Lower leg skin (tissue), 4 donors: ENCODE measurements around the gene ARL5C. TPM values are rescaled to one million over a fixed set of nuclear protein-coding genes. Genes with fewer than 3 reads are reported as not detected.

ENCODE experiments used
- DNase-seq, 2 donors: peaks; one replicate each; pipeline ENCODE4 v3.0.0-alpha.2; 2019; ENCODE audit warnings: low spot score in 2 of 2
- H3K4me3 ChIP-seq: fragments of 200-600 bp; sonication (generic); 2 replicates; pipeline ENCODE4 v1.5.1; 2017; ENCODE audit warnings: mild to moderate bottlenecking, low read depth; ENCODE audit not compliant: poor library complexity, severe bottlenecking
- CTCF ChIP-seq, 3 donors: fragments of 450-650 bp; IDR thresholded peaks; one replicate each; pipeline ENCODE4 v1.5.1; 2016; ENCODE audit warnings: antibody characterized with exemption in 3 of 3, mild to moderate bottlenecking in 3 of 3, moderate library complexity in 2 of 3
- POLR2A ChIP-seq, 2 donors: fragments of 450-650 bp; IDR thresholded peaks; one replicate each; pipeline ENCODE4 v1.6.1; 2016 to 2017; ENCODE audit warnings: antibody characterized with exemption in 2 of 2, mild to moderate bottlenecking in 1 of 2, moderate library complexity in 1 of 2
- WGBS, 2 donors: methylation state at CpG; one replicate each; pipeline ENCODE4 v1.1.5; 2018; 5-methylcytosine and 5-hydroxymethylcytosine counted together
- intact Hi-C: fragments of 100-400 bp; cut with DNase I; formaldehyde crosslinking; loops from one replicate; pipeline ENCODE4 v1.15.0; 2023; ENCODE audit warnings: low total_unique reads
- total RNA-seq, 4 donors: library from RNA; depleted of rRNA; stranded (reverse); fragments of >200 nt; gene quantifications; one replicate each; pipeline ENCODE4 v1.1.0, GENCODE V29; 2016

The ARL5C gene
- total RNA-seq, 4 donors from 2014 or later, result not detected

DNA sequence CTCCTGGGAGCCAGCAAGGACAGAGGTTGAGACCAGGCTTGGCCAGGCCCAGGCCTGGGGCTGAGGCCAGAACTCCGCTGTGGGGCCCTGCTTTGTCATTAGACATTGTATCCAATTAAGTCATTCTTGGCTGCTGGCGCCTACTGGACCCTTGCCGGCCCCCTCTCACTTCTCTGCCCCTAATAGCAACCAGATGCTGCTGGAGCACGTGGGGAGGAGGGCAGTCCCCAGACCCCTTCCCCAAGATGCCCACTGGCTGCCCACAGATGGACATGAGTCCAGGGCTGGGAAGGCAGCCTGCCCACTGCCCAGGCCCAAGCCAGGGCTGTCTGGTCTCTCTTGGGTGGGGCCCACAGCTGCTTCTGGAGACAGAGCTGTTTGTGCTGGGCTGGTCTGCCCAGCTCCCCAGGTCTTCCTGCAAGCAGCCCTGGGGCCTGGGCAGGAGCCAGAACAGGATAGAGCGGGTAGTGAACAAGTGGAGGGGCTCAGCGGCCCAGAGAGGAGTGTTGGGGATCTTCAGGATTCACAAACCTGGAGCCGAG, 22.3 kb downstream of the ARL5C start:
- TF ChIP-seq POLR2A (IDR thresholded peaks at IDR 0.05), result no peak
- TF ChIP-seq CTCF (IDR thresholded peaks at IDR 0.05), result no peak
- no peak overlapping the region for H3K4me3 ChIP-seq
- 47 to 68% methylated on average over 6 to 7 of the region's 7 CpGs for WGBS, 2 donors
- intact Hi-C loops, result no loop called here
- DNase-seq, result peak in 1 of 2 donors; percentile 89

GRCh38 chr17:39141915-39142664, 23.9 kb downstream of the ARL5C start:
- intact Hi-C loops, result no loop called here
- TF ChIP-seq CTCF (IDR thresholded peaks at IDR 0.05) (no peak), POLR2A (IDR thresholded peaks at IDR 0.05) (no peak)
- no peak overlapping the region for H3K4me3 ChIP-seq
- DNase-seq, result no peak
- 90 to 91% methylated on average over 11 of the region's 11 CpGs for WGBS, 2 donors

DNA sequence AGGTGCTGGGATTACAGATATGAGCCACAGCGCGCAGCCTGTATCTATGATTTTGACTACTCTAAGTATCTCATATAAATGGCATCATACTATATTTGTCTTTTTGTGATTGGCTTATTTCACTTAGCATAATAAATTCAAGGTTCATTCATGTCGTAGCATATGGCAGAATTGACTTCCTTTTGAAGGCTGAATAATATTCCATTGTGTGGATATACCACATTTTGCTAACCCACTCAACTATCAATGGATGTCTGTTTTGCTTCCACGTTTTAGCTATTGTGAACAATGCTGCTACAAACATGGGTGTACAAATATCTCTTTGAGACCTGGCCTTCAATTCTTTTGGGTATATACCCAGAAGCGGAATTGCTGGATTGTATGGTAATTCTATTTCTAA, 24.7 kb downstream of the ARL5C start:
- no peak for DNase-seq
- H3K4me3 ChIP-seq, result no peak overlapping the region
- WGBS, 2 donors, result 97 to 99% methylated on average over 5 of the region's 5 CpGs
- intact Hi-C loops, result no loop called here
- no peak for TF ChIP-seq CTCF (IDR thresholded peaks at IDR 0.05)
- no peak for TF ChIP-seq POLR2A (IDR thresholded peaks at IDR 0.05)

GRCh38 chr17:39139561-39139960, 26.4 kb downstream of the ARL5C start:
- no peak overlapping the region for H3K4me3 ChIP-seq
- DNase-seq, result no peak
- intact Hi-C loops, result loop anchor here (10.0 kb wide), 1 partner anchor 55 kb away; no protein-coding TSS in a partner anchor
- TF ChIP-seq POLR2A (IDR thresholded peaks at IDR 0.05) (no peak), CTCF (IDR thresholded peaks at IDR 0.05) (no peak)
- WGBS, 2 donors, result 93 to 96% methylated on average over 8 to 9 of the region's 9 CpGs

DNA sequence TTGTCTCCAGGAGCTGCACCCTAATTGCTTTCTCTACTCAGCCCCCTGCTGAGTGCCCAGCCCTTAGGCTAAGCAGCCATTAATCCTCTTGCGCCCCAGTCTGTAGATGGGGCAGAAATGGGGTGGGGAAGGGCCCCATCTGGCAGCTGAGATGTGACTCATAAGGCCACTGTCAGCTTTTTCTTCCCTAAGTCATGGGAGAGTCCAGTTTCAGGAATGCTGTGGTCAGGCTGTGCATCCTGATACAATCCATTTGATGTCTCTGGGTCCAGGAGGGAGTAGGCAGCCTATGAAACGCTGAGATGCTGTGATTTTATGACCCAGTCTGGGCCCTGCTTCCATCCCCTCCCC, 26.8 kb downstream of the ARL5C start:
- TF ChIP-seq CTCF (IDR thresholded peaks at IDR 0.05) (no peak), POLR2A (IDR thresholded peaks at IDR 0.05) (no peak)
- H3K4me3 ChIP-seq, result no peak overlapping the region
- 26 to 57% methylated on average over 2 of the region's 2 CpGs for WGBS, 2 donors
- DNase-seq, result no peak
- intact Hi-C loops, result loop anchor here (10.0 kb wide), 1 partner anchor 54 kb away; no protein-coding TSS in a partner anchor
